K562 (cell line): ENCODE data around the gene FPR1. TPM values are rescaled to one million over a fixed set of nuclear protein-coding genes. Genes with fewer than 3 reads are reported as not detected.

Source experiments
- ATF3 ChIP-seq, 2 experiments: fragments of 450-650 bp in 1 of 2; sonication (generic) in 1 of 2; formaldehyde crosslinking in 1 of 2; IDR thresholded peaks in 1 of 2; conservative IDR thresholded peaks in 1 of 2; 2 replicates each; pipeline versions ENCODE4 v1.6.1 to v1.8.1; 2016 to 2023; ENCODE audit warnings: mild to moderate bottlenecking in 2 of 2, moderate library complexity in 2 of 2, inconsistent platforms in 1 of 2, missing genetic modification reagents in 1 of 2
- CBX1 ChIP-seq: sonication (generic); IDR thresholded peaks from 2 replicates; pipeline ENCODE4 v1.6.1; 2016; ENCODE audit warnings: antibody characterized with exemption, low read depth, mild to moderate bottlenecking
- CEBPG ChIP-seq, 3 experiments: fragments of 200-800 bp in 1 of 3; sonication (Bioruptor generic) in 1 of 3; sonication (generic) in 1 of 3; formaldehyde crosslinking in 1 of 3; IDR thresholded peaks in 2 of 3; conservative IDR thresholded peaks in 1 of 3; 2 replicates each; pipeline versions ENCODE4 v1.6.1 to v1.8.0; 2016 to 2022; ENCODE audit warnings: missing compliant biosample characterization in 2 of 3, missing genetic modification characterization in 2 of 3, mild to moderate bottlenecking in 1 of 3, missing genetic modification reagents in 1 of 3
- CHCHD3 ChIP-seq: fragments of 250-450 bp; sonication (Bioruptor Pico); IDR thresholded peaks from 2 replicates; pipeline ENCODE4 v2.1.2; 2022; ENCODE audit warnings: mild to moderate bottlenecking
- CREB3 ChIP-seq: fragments of 450-650 bp; conservative IDR thresholded peaks from 2 replicates; pipeline ENCODE4 v1.6.1; 2016; ENCODE audit warnings: missing genetic modification characterization, low read depth, mild to moderate bottlenecking, missing compliant biosample characterization, moderate library complexity
- CSDE1 ChIP-seq, 2 experiments: fragments of 450-650 bp; IDR thresholded peaks; 2 replicates each; pipeline ENCODE4 v1.6.1; 2016; ENCODE audit warnings: mild to moderate bottlenecking in 1 of 2
- ELF1 ChIP-seq: fragments of 200-800 bp; sonication (Bioruptor generic); IDR thresholded peaks from 2 replicates; pipeline ENCODE4 v1.6.1; 2016; ENCODE audit warnings: missing genetic modification characterization, missing compliant biosample characterization
- ETV5 ChIP-seq: sonication (generic); formaldehyde crosslinking; IDR thresholded peaks from 2 replicates; pipeline ENCODE4 v1.4.0; 2020; ENCODE audit warnings: low read depth, mild to moderate bottlenecking, missing genetic modification reagents
- GTF2E2 ChIP-seq: fragments of 200-800 bp; sonication (Bioruptor generic); IDR thresholded peaks from 2 replicates; pipeline ENCODE4 v1.6.1; 2016; ENCODE audit warnings: missing genetic modification characterization, missing compliant biosample characterization
- ILK ChIP-seq: fragments of 450-650 bp; IDR thresholded peaks from 2 replicates; pipeline ENCODE4 v1.6.1; 2016; ENCODE audit warnings: missing genetic modification characterization, low read depth, mild to moderate bottlenecking, missing compliant biosample characterization, moderate library complexity, borderline replicate concordance
- MCM3 ChIP-seq: fragments of 450-650 bp; IDR thresholded peaks from 2 replicates; pipeline ENCODE4 v1.6.1; 2016
- NFYB ChIP-seq: IDR thresholded peaks from 2 replicates; pipeline ENCODE4 v1.6.1; 2011; ENCODE audit warnings: mild to moderate bottlenecking, moderate library complexity; ENCODE audit not compliant: insufficient read length; ENCODE audit errors: extremely low read depth
- TCF7 ChIP-seq: sonication (generic); IDR thresholded peaks from 2 replicates; pipeline ENCODE4 v1.6.1; 2016; ENCODE audit warnings: antibody characterized with exemption, borderline replicate concordance
- XRCC5 ChIP-seq: fragments of 200-400 bp; formaldehyde crosslinking; IDR thresholded peaks from 2 replicates; pipeline ENCODE4 v1.6.1; 2017; ENCODE audit warnings: low read depth, mild to moderate bottlenecking, low read length
- ZNF121 ChIP-seq: sonication (generic); formaldehyde crosslinking; conservative IDR thresholded peaks from 2 replicates; pipeline ENCODE4 v1.8.0; 2022; ENCODE audit warnings: missing genetic modification reagents
- ZNF124 ChIP-seq: sonication (generic); formaldehyde crosslinking; IDR thresholded peaks from 2 replicates; pipeline ENCODE4 v1.8.1; 2022; ENCODE audit warnings: missing genetic modification reagents
- ZNF318 ChIP-seq, 2 experiments: fragments of 450-650 bp; IDR thresholded peaks; 2 replicates each; pipeline ENCODE4 v1.6.1; 2016; ENCODE audit warnings: mild to moderate bottlenecking in 2 of 2, borderline replicate concordance in 1 of 2, low read depth in 1 of 2, moderate library complexity in 1 of 2
- ZNF57 ChIP-seq: fragments of 450-650 bp; formaldehyde crosslinking; IDR thresholded peaks from 2 replicates; pipeline ENCODE4 v1.4.0; 2020; ENCODE audit warnings: mild to moderate bottlenecking, moderate library complexity
- polyA plus RNA-seq, 8 experiments: library from polyadenylated mRNA; depleted of rRNA in 4 of 8; stranded (reverse) in 5 of 8; unstranded in 3 of 8; fragments of >200 nt; fragmentation: Nextera tagmentation in 2 of 8; fragmentation: Illumina TruSeq in 1 of 8; extraction: Ambion mirVana in 2 of 8; extraction: Trizol in 1 of 8; gene quantifications; 2 replicates each; pipeline versions ENCODE4 v1.2.1 to v1.2.3, GENCODE V29; 2011 to 2014; ENCODE audit warnings: inconsistent platforms in 1 of 8, missing spikeins in 1 of 8
- total RNA-seq, 7 experiments: library from RNA; depleted of rRNA in 6 of 7; stranded (reverse); fragments of >200 nt in 6 of 7; fragmentation: Illumina TruSeq in 2 of 7; extraction: Trizol in 2 of 7; gene quantifications; 2 replicates each; pipeline versions ENCODE4 v1.2.1 to v1.2.3, GENCODE V29; 2011 to 2021; ENCODE audit warnings: low replicate concordance in 1 of 7

Gene FPR1
- total and polyA plus RNA-seq, 9 of the 15 experiments (the other 6 are each of a cell fraction or from before 2014, with no cell fraction given): 0.06 to 0.25 (median 0.14) TPM; not detected in 4

- TF ChIP-seq ZNF318 (IDR thresholded peaks at IDR 0.05; ENCODE audit: borderline replicate concordance in 1 of 2, low read depth in 1 of 2) (0 out of 4 replicates have a peak, but pooled peaks of 1 of the 2 experiments have one; percentile 44), ZNF57 (no peak), ZNF121 (CRISPR knock-in tag) (no peak), ILK (tag) (no peak), NFYB (no peak), CBX1 (no peak), GTF2E2 (tag) (no peak), XRCC5 (0 out of 2 replicates have a peak, but pooled peaks have one; percentile 44), CREB3 (tag) (no peak), ELF1 (tag) (no peak), CHCHD3 (CRISPR knock-in tag) (no peak), CEBPG (CRISPR knock-in tag; IDR thresholded peaks at IDR 0.05) (no peak), CEBPG (tag; conservative IDR thresholded peaks at IDR 0.05 in 1 of 2, IDR thresholded peaks at IDR 0.05 in 1 of 2) (no peak), MCM3 (no peak), ETV5 (CRISPR knock-in tag) (no peak), ATF3 (IDR thresholded peaks at IDR 0.05) (0 out of 2 replicates have a peak, but pooled peaks have one; percentile 23), ATF3 (CRISPR knock-in tag; conservative IDR thresholded peaks at IDR 0.05) (no peak), ZNF124 (no peak), CSDE1 (IDR thresholded peaks at IDR 0.05) (no peak), TCF7 (no peak)
Observed at GRCh38 chr19:51796195-51796679, 44.6 kb upstream of the FPR1 start (continued).
